K562 (cell line): ENCODE data around the gene MCC. TPM values are rescaled to one million over a fixed set of nuclear protein-coding genes. Genes with fewer than 3 reads are reported as not detected.

Experiments used
- C11orf30 ChIP-seq: fragments of 450-650 bp; IDR thresholded peaks from 2 replicates; pipeline ENCODE4 v1.6.1; 2016; ENCODE audit warnings: low read depth, mild to moderate bottlenecking
- KDM4B ChIP-seq, 2 experiments: fragments of 450-650 bp in 1 of 2; sonication (generic) in 1 of 2; IDR thresholded peaks; 2 replicates each; pipeline ENCODE4 v1.6.1; 2016 to 2017; ENCODE audit warnings: borderline replicate concordance in 2 of 2, antibody characterized with exemption in 1 of 2, low read depth in 1 of 2, mild to moderate bottlenecking in 1 of 2
- MIER1 ChIP-seq: fragments of 450-650 bp; IDR thresholded peaks from 2 replicates; pipeline ENCODE4 v1.6.1; 2016; ENCODE audit warnings: antibody characterized with exemption, mild to moderate bottlenecking, low read depth
- PTTG1 ChIP-seq: fragments of 450-650 bp; IDR thresholded peaks from 2 replicates; pipeline ENCODE4 v1.6.1; 2016; ENCODE audit warnings: low read depth, mild to moderate bottlenecking, missing genetic modification characterization, missing compliant biosample characterization
- RBM39 ChIP-seq: fragments of 200-400 bp; formaldehyde crosslinking; optimal IDR thresholded peaks from 2 replicates; pipeline ENCODE3; 2018; ENCODE audit warnings: low read depth, low read length
- ZNF41 ChIP-seq: fragments of 250-450 bp; sonication (Bioruptor Pico); conservative IDR thresholded peaks from 2 replicates; pipeline ENCODE4 v1.4.0; 2020; ENCODE audit warnings: mild to moderate bottlenecking
- ZNF668 ChIP-seq: fragments of 250-450 bp; sonication (Bioruptor Pico); IDR thresholded peaks from 2 replicates; pipeline ENCODE4 v1.8.0; 2022; ENCODE audit warnings: mild to moderate bottlenecking, inconsistent platforms
- polyA plus RNA-seq, 8 experiments: library from polyadenylated mRNA; depleted of rRNA in 4 of 8; stranded (reverse) in 5 of 8; unstranded in 3 of 8; fragments of >200 nt; fragmentation: Nextera tagmentation in 2 of 8; fragmentation: Illumina TruSeq in 1 of 8; extraction: Ambion mirVana in 2 of 8; extraction: Trizol in 1 of 8; gene quantifications; 2 replicates each; pipeline versions ENCODE4 v1.2.1 to v1.2.3, GENCODE V29; 2011 to 2014; ENCODE audit warnings: inconsistent platforms in 1 of 8, missing spikeins in 1 of 8
- total RNA-seq, 7 experiments: library from RNA; depleted of rRNA in 6 of 7; stranded (reverse); fragments of >200 nt in 6 of 7; fragmentation: Illumina TruSeq in 2 of 7; extraction: Trizol in 2 of 7; gene quantifications; 2 replicates each; pipeline versions ENCODE4 v1.2.1 to v1.2.3, GENCODE V29; 2011 to 2021; ENCODE audit warnings: low replicate concordance in 1 of 7
- TF ChIP-seq, protein P1 (sequence below): fragments of 250-450 bp; sonication (Bioruptor Pico); IDR thresholded peaks from 2 replicates; pipeline ENCODE4 v1.8.0; 2022; ENCODE audit warnings: moderate library complexity, mild to moderate bottlenecking, inconsistent platforms
- TF ChIP-seq, protein P2 (sequence below), 2 experiments: fragments of 450-650 bp in 1 of 2; sonication (generic) in 1 of 2; formaldehyde crosslinking; conservative IDR thresholded peaks; 2 replicates each; pipeline versions ENCODE4 v1.4.0 to v1.8.1; 2020 to 2022; ENCODE audit warnings: mild to moderate bottlenecking in 1 of 2, missing genetic modification reagents in 1 of 2
- TF ChIP-seq, protein P3 (sequence below): fragments of 250-450 bp; sonication (Bioruptor Pico); IDR thresholded peaks from 2 replicates; pipeline ENCODE4 v1.5.1; 2021; ENCODE audit warnings: mild to moderate bottlenecking

Gene MCC
- total and polyA plus RNA-seq, 9 of the 15 experiments (the other 6 are each of a cell fraction or from before 2014, with no cell fraction given) = 0.04 to 0.24 (median 0.06) TPM; not detected in 1

DNA sequence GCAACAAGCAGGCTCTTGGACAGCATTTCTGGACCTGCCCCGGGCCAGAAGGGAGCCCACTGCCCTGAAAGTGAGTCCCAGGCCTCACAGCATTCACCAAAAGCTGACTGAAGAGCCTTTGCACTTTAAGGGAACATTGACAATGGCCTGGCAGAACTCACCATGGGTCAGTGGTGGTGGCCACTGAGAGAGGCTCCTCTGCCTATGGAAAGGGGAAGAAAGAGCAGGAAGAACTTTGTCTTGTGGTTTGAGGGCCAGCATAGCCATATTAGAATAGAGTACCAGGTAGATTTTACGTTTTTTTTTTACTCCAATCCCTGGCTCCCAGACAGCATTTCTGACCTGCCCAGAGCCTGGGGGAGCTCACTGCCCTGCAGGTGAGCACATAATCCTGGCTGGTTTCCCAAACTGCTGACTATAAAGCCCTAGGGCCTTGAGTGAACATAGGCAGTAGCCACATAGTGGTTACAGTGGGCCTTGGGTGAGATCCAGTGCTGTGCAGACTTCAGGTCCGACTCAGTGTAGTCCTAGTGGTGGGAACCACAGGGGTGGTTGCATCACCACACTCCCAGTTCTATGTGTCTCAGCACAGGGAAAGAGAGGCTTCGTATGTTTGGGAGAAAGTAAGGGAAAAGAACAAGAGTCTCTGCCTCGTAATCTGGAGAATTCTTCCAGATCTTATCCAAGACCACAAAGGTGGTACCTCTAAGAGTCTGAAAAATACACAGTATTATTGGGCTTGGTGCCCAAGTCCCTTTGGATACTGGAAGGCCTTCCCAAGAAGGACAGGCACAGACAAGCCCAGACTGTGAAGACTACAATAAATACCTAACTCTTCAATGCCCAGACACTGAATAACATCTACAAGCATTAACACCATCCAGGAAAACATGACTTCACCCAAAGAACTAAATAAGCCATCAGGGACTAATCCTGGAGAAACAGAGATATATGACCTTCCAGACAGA is 143.0 kb downstream of the MCC start (continued):
- TF ChIP-seq, protein P1, sequence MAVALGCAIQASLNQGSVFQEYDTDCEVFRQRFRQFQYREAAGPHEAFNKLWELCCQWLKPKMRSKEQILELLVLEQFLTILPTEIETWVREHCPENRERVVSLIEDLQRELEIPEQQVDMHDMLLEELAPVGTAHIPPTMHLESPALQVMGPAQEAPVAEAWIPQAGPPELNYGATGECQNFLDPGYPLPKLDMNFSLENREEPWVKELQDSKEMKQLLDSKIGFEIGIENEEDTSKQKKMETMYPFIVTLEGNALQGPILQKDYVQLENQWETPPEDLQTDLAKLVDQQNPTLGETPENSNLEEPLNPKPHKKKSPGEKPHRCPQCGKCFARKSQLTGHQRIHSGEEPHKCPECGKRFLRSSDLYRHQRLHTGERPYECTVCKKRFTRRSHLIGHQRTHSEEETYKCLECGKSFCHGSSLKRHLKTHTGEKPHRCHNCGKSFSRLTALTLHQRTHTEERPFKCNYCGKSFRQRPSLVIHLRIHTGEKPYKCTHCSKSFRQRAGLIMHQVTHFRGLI (CRISPR knock-in tag) = no peak
- no peak for TF ChIP-seq RBM39
- no peak for TF ChIP-seq MIER1
- no peak for TF ChIP-seq PTTG1 (tag)
- TF ChIP-seq, protein P2, sequence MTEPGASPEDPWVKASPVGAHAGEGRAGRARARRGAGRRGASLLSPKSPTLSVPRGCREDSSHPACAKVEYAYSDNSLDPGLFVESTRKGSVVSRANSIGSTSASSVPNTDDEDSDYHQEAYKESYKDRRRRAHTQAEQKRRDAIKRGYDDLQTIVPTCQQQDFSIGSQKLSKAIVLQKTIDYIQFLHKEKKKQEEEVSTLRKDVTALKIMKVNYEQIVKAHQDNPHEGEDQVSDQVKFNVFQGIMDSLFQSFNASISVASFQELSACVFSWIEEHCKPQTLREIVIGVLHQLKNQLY (CRISPR knock-in tag; conservative IDR thresholded peaks at IDR 0.05) = no peak
- TF ChIP-seq KDM4B (IDR thresholded peaks at IDR 0.05; ENCODE audit: borderline replicate concordance in 2 of 2, low read depth in 1 of 2) = no peak
- TF ChIP-seq ZNF41 = no peak
- TF ChIP-seq, protein P3, sequence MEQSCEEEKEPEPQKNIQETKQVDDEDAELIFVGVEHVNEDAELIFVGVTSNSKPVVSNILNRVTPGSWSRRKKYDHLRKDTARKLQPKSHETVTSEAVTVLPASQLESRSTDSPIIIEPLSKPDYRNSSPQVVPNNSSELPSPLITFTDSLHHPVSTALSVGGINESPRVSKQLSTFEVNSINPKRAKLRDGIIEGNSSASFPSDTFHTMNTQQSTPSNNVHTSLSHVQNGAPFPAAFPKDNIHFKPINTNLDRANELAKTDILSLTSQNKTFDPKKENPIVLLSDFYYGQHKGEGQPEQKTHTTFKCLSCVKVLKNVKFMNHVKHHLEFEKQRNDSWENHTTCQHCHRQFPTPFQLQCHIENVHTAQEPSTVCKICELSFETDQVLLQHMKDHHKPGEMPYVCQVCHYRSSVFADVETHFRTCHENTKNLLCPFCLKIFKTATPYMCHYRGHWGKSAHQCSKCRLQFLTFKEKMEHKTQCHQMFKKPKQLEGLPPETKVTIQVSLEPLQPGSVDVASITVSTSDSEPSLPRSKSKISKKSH = no peak
- no peak for TF ChIP-seq ZNF668
- TF ChIP-seq C11orf30 = no peak
